HG02981 (cell line): ENCODE results near the gene ATOSA.
A peak's percentile ranks its signal among the peaks of the same experiment; 100 is the strongest.

Experiments
- ATAC-seq: cut with Tn5 transposase; IDR thresholded peaks from one replicate; pipeline ENCODE4 v1.9.1; 2021; ENCODE audit warnings: mild to moderate bottlenecking, moderate library complexity; ENCODE audit not compliant: unreplicated experiment

Gene ATOSA

DNA sequence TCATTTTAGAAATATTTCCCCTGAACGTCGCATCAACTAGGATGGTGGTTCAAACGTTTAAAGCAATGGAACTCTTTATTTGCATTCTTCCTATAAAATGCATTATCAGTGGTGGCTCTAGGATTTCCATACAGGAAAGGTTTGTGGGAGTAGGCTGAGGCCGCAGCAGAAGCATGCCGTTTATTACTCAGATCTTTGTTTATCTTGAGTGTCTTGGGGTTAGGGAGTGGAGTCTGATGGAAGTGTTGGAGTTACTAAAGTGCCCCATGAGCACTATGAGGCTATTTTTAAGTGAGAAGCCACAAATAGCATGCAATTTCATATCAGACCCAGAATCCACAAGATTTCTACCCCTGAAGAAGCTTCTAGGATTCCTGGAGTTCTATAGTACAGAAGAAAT, 26.2 kb downstream of the ATOSA start:
- no peak for ATAC-seq

DNA sequence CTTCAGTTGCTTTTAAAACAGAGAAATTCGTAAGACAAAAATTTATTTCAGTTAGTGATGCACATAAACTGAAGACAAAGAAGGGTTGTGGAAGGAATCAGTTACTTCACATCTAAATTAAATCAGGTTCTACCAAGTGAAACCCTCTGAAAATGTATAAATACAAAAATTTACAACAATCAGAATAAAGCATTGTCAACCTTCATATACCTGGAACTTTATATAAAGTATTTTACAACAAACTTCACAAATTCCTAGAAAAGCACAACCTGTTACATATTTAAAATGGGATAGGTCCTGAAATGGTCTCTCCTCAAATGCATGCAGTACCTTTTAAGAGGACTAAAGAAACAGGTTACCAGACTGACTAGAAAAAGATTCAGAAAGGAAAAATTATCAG, 26.9 kb downstream of the ATOSA start:
- ATAC-seq = no peak

DNA sequence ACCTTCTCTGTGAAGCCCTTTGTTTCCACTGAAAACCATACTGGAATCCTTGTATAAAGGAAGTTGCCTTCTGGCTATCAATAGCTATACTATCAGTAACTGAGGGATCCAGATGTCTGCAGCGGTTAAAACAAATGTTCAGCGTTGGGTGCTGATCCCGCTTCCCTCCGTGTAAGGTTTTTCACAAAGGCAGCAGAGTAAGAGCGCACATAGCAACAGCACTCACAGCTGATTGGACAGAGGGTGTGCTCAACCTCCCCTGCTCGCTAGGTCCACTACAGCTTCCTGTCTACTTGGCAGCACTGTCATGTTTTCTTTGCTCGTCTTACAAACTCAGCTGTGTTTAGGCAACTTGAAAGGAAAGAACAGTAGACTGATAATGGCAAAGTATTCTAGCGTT, 27.3 kb downstream of the ATOSA start:
- peak; percentile 80 for ATAC-seq

DNA sequence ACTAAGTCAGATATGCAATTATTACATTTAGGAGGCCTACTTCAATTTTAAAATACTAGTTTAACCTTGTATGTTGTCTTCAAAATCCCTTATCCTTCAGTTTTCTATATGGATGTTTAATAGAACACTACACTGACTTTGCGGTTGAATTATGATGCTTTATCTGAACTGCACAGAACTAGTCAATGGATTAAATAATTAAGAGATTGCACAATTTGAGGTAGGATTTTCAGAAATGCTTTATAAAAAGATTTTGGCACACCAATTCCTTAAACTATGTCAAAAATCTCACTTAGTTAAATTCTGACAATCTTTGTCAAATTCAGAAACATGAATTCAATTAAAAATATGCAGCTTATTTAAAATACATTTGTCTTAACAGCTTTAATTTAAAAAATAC, 28.1 kb downstream of the ATOSA start:
- ATAC-seq = no peak

DNA sequence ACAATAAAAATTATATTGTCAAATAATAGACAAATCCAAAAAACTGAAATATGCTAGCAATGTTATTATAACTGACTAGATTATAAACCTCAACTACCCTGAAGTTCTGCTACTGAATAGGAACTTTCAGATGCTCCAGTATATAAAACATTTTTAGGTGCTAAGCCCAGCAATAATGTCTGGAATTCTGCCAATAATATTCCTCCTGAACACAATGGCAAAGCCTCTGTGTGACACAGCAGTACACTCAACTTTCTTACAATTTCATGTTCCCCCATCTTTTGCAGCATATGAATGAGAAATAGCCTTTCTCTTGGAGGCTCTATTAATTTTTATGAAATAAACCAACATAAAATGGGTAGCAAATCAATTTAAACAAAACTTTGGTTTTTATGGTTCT, 29.5 kb downstream of the ATOSA start:
- ATAC-seq = no peak

DNA sequence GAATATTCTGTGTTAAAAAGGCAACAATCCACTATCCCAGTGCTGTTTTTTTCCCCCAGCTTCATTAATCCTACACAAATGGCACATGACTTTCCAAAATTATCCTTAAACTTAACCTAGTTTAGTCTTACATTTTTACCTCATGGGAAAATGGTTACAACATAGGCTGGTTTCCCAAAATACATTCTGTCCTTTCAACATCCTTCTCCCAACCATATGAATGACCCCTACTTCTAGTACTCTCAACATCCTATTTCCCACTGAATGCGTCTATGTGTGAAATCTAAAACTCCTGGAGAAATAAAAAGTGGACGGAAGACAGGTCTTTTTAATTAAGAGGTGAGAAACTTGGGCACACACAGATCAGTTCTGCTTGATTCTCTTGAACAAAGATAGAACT, 33.3 kb downstream of the ATOSA start:
- ATAC-seq = no peak

DNA sequence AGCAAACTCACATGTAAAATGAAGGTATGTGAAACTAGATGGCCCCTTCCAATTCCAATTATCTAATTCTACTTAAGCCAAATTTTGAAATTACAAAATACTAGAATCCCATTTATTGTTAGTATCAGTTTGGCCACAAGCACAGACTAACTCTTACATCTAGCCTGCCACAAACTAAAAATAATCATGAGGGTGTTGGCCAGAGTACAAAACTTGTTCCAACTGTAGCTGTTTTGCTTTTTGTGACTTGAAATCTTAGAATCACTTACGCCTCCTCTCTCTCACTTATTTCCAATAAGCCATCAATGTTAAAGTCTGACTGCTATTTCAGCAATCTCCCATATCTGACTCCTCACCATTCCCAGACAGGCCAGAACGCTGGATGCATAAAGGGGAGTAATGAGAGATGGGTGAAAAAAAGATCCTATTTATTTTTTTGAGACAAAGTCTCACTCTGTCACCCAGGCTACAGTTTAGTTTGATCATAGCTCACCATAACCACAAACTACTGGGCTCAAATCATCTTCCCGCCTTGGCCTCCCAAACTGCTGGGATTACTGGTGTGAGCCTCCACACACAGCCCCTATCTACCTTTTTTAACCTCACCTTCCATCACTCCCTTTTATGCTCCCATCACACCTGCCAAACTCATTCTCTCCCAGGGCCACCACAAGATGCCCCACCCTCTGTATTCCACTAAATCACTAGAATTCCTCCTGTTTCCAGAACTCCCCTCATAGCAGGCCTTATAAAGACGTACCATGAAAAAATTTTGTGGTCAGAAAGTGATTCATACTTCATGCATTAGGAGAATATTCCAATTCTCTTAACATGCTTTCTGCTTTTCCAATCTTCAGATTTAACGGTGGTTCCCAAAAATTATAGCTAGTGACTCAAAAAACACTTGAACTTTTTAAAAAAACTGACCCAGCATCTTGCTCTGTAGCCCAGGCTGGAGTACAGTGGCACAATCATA, 36.5 kb downstream of the ATOSA start:
- ATAC-seq = no peak

DNA sequence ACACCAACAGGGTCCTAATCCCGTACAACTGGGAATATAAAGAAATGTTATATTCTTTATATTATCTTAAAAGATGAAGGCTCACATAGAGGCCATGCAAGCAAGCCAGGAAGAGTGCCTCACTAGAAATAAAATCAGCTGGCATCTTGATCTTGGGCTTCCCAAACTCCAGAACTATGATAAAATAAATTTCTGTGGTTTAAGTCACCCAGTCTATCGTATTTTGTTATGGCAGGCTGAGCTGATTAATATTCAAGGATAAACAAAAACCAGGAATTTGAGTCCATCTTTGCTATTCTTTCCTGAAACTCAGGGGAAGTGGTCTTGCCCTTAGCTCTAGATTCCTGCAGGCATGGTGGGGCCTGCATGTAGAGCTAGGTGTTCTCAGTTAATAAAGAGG, 42.7 kb downstream of the ATOSA start:
- ATAC-seq = no peak

DNA sequence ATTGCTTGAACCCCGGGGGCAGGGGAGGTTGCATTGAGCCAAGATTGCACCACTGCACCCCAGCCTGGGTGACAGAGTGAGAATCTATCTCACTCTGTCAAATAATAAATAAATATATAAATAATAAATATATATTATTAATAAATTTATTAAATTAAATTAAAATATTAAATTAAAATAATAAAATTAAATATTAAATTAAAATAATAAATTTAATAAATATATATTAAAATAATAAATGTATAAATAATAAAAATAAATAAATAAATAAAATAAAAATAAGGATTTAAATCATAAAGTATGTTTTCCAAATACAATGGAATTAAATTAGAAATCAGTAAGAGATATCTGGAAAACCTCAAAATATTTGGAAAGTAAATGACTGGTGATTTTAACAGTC, 43.3 kb downstream of the ATOSA start:
- no peak for ATAC-seq
